WERI-Rb-1 (cell line): ENCODE results near the gene DIP2B.

Experiments
- DNase-seq: peaks from one replicate; pipeline ENCODE4 v3.0.0-alpha.2; 2020
- H3K27ac ChIP-seq: fragments of 250-450 bp; sonication (Bioruptor Pico); 2 replicates; pipeline ENCODE4 v1.5.1; 2020; ENCODE audit warnings: mild to moderate bottlenecking, moderate library complexity
- H3K27me3 ChIP-seq: fragments of 250-450 bp; sonication (Bioruptor Pico); 2 replicates; pipeline ENCODE4 v1.5.1; 2021; ENCODE audit warnings: mild to moderate bottlenecking, low read depth, moderate library complexity; ENCODE audit not compliant: insufficient read depth, severe bottlenecking
- H3K36me3 ChIP-seq: fragments of 250-450 bp; sonication (Bioruptor Pico); 2 replicates; pipeline ENCODE4 v1.5.1; 2020; ENCODE audit warnings: mild to moderate bottlenecking, moderate library complexity
- H3K4me3 ChIP-seq: 2 replicates; pipeline ENCODE4 v1.5.1; 2011; ENCODE audit warnings: low read depth, mild to moderate bottlenecking, control low read depth, low read length
- H3K9me3 ChIP-seq: fragments of 250-450 bp; sonication (Bioruptor Pico); 2 replicates; pipeline ENCODE4 v1.5.1; 2021; ENCODE audit warnings: mild to moderate bottlenecking, moderate library complexity; ENCODE audit not compliant: severe bottlenecking
- TF ChIP-seq, protein P1 (sequence below): IDR thresholded peaks from 2 replicates; pipeline ENCODE4 v1.5.1; 2011; ENCODE audit warnings: low read depth, mild to moderate bottlenecking, control low read depth, inconsistent platforms, low read length

DIP2B gene

DNA sequence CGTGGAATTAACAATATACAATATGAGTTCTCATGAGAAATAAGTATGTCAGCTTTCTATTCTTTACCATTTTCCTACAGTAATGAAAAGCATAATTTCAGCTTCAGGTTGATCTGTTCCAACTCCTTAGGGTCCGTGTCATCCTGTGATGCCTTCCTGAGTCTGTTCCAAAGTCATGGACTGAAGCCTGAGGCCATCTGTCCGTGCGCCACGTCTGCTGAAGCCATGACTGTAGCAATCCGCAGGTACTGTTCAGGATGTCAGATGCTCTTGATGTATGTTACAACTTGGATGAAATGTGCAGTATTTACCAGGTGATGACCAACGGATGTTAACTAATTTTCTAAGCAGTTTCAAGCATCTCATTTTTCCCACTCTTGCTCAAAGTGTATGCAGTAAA is 192.1 kb downstream of the DIP2B start:
- DNase-seq = no peak
- TF ChIP-seq, protein P1, sequence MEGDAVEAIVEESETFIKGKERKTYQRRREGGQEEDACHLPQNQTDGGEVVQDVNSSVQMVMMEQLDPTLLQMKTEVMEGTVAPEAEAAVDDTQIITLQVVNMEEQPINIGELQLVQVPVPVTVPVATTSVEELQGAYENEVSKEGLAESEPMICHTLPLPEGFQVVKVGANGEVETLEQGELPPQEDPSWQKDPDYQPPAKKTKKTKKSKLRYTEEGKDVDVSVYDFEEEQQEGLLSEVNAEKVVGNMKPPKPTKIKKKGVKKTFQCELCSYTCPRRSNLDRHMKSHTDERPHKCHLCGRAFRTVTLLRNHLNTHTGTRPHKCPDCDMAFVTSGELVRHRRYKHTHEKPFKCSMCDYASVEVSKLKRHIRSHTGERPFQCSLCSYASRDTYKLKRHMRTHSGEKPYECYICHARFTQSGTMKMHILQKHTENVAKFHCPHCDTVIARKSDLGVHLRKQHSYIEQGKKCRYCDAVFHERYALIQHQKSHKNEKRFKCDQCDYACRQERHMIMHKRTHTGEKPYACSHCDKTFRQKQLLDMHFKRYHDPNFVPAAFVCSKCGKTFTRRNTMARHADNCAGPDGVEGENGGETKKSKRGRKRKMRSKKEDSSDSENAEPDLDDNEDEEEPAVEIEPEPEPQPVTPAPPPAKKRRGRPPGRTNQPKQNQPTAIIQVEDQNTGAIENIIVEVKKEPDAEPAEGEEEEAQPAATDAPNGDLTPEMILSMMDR = no peak
- no peaks in the 10 kb centered on the region for H3K9me3 ChIP-seq
- H3K4me3 ChIP-seq = no peak overlapping the region
- H3K27ac ChIP-seq = no peak overlapping the region
- H3K27me3 ChIP-seq = no peaks in the 10 kb centered on the region
- H3K36me3 ChIP-seq = peaks cover 40% of the 10 kb centered on the region

DNA sequence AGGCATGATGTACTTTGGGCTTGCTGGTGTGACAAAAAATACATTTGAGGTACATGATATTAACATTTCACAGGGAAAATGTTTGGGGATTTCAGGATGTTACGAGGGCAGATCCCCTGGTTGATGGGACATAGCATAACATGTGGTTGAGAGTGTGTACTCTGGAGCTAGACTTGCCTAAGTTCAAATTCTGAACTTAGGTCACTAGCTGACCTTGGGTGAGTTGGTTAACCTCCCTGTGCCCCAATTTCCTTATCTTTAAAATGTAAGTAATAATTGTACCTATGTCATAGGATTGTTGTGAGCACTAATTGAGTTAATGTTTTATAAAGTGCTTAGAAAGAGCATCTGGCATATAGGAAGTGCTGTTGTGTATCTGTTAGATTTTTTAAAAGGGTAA is 194.4 kb downstream of the DIP2B start:
- Histone ChIP-seq H3K36me3 (peaks cover 40% of the 10 kb centered on the region), H3K4me3 (no peak overlapping the region)

DNA sequence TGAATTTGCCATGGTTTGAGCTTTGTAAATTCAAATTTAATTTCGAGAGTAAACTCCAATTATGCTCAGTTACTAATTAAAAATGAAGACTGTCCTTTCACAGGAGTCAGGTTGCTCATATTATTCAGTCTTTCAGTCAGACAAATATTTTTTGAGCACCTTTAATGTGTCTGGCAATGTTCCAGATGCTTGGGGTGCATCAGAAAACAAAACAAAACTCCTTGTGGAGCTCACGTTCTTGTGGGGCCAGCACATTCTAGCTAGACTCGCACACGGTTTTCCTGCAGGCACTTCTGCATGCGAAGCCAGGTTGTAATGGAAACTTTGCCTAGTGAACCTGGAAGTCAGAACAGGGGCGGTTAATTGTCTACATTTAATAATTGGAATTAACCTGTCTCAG is 195.2 kb downstream of the DIP2B start:
- no peak overlapping the region for H3K27ac ChIP-seq
- peaks cover 44% of the 10 kb centered on the region for H3K36me3 ChIP-seq
- H3K4me3 ChIP-seq = no peak overlapping the region
- H3K27me3 ChIP-seq = no peaks in the 10 kb centered on the region
- DNase-seq = no peak
- H3K9me3 ChIP-seq = no peaks in the 10 kb centered on the region
- TF ChIP-seq, protein P1 = no peak

More for the DNA sequence above, 194.4 kb downstream of the DIP2B start:
- TF ChIP-seq, protein P1 = no peak
- no peaks in the 10 kb centered on the region for H3K27me3 ChIP-seq
- H3K27ac ChIP-seq = no peak overlapping the region
- no peaks in the 10 kb centered on the region for H3K9me3 ChIP-seq
- no peak for DNase-seq

DNA sequence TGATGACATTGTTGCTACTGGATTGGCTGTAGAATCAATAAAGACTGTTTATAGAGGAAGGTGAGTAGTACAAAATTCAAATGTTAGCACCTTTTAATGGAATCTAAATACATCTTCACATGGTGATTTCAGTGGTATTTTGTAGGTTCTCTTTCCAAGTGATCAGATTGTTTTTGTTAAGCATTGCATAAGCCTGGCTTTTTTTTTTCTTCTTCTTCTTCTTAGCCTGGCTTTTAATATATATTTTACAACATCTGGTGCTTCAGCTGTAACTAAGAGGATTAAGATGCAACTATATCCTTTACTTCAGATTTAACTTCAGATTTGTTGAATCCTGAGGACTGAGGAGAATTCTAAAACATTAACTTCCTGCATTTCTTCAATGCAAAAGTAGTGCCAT is 201.8 kb downstream of the DIP2B start:
- no peak for DNase-seq
- TF ChIP-seq, protein P1 = no peak
- no peak overlapping the region for H3K4me3 ChIP-seq
- H3K27ac ChIP-seq = no peak overlapping the region
- no peaks in the 10 kb centered on the region for H3K9me3 ChIP-seq
- H3K36me3 ChIP-seq = peaks cover 26% of the 10 kb centered on the region
- no peaks in the 10 kb centered on the region for H3K27me3 ChIP-seq

DNA sequence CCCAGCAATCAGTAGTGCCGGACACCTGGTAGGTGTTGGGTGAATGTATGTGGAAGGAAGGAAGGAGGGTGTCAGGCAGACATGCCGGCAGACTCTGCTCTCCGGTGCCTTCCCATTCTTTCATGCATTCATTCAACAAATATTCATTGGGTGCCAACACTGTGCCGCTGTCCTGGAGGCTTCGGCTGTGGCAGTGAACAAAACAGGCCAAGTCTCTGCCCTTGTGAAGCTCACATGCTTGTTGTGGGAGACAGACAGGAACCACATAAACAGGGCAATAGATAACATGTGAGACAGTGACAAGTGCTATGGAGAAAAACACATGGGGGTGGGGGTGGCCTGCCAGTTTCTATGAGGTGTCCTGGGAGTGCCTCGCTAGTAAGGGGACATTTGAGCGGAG is 202.6 kb downstream of the DIP2B start:
- Histone ChIP-seq H3K36me3 (peaks cover 26% of the 10 kb centered on the region), H3K27ac (no peak overlapping the region), H3K9me3 (no peaks in the 10 kb centered on the region), H3K4me3 (no peak overlapping the region), H3K27me3 (no peaks in the 10 kb centered on the region)
- TF ChIP-seq, protein P1 = no peak
- DNase-seq = no peak

DNA sequence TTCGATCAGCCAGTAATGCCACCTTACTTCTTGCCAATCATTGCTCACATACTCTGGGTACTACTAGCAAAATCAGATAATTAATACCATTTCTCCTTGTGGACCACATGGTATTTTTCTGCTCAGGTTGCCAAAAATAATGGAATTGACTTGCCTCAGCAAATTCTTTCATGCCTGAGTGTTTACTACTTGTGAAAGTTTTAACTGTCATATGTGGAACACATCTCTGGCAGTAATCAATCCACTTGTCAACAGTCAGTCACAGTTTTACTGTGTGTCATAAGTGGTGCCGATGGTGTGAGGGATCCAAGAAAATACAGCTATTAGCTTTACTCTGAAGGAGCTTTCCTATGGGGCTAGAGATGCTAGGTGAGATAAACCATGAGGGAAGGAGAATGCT is 203.8 kb downstream of the DIP2B start:
- Histone ChIP-seq H3K36me3 (peaks cover 26% of the 10 kb centered on the region), H3K9me3 (no peaks in the 10 kb centered on the region), H3K4me3 (no peak overlapping the region), H3K27me3 (no peaks in the 10 kb centered on the region), H3K27ac (no peak overlapping the region)
- TF ChIP-seq, protein P1 = no peak
- DNase-seq = no peak
